NCI-H1436 treated with DMSO at 0.1 percent for 48 hours (cell line): ENCODE measurements around the gene PDE6H.

ENCODE experiments used
- DNase-seq: peaks from one replicate; lab custom pipeline; 2025; lab: John Stamatoyannopoulos, UW

PDE6H gene

GRCh38 chr12:14951851-14952250 is 21.0 kb upstream of the PDE6H start:
- no peak for DNase-seq

DNA sequence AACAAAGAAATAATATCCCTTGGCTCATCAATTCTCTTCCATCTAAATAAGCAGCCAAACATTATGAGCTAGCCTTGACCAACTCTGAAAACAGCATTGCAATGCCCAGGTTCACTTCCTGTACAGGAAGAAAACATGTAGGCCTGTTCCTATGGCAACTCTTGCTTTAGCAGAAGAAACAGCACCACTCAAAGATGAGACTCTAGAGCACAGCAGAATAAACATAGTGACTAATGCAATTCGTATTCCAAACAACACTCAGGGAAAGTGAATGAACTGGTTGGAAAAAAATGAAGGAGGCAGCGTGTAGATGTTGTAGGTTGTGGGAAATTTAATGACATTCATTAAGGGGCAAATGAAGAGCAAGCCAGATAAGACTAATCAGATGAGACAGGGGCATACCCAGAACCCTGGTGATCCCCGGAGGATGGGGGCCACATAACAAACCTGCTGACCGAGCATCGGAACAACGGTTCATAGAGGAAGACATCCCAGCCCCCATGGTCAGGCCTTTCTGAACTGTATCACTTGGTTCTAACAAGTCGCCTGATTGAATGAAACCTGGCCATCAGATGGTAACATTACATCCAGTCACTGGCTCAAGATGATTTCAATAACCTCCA is 20.4 kb upstream of the PDE6H start:
- no peak for DNase-seq

- no peak for DNase-seq
Measured at GRCh38 chr12:14953752-14954151, 19.1 kb upstream of the PDE6H start.

DNA sequence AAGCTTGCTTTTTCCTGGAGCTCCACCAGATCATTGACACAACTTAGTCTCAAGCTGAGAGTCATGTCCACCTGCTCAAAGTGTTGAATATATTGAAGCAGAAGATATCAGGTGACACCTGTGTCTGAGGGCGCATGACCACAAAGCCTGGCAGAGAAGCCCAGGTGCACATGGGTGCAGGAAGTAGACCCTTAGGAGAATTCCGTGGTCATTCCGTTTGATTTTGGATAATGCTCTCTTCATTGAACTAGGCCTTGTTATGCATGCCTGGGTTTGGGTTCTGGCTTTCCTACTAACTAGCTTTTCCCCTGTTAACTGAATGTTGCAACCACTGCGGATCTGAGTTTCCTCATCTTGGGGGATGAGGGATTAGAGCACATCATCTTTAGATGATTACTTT is 18.6 kb upstream of the PDE6H start:
- DNase-seq, result no peak

- DNase-seq, result no peak
Measured at GRCh38 chr12:14956024-14956891, 16.6 kb upstream of the PDE6H start.

- no peak for DNase-seq
Measured at GRCh38 chr12:14956905-14957304, 15.9 kb upstream of the PDE6H start.

DNA sequence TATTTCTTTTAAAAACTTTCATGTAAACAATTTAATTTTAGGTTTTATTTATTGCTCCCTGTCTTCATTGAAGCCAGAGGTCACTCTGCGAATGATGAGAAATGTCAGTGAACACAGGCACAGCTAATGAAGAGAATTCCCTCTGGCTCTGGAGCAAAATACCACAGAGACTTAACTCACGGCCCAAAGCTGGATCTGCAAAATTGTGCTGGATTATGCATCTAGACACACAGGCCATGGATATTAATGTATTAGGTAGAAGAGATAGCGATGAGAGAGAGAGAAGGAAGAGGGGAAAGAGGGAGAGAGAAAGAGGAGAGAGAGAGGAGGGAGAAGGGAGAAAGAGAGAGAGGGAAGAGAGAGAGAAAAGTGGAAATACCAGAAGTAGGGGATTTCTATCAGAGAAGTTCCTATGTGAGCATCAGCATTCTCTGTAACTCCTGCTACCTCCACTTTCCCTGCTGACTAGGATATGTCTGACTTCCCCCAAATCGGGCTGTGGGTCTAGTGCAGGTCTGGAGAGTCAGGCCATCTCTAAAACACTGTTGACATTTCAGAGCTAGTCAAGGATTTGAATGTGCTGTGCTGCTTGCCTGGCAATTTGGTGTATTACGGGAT is 15.2 kb upstream of the PDE6H start:
- no peak for DNase-seq

GRCh38 chr12:14958361-14959125 is 14.3 kb upstream of the PDE6H start:
- DNase-seq, result no peak

- DNase-seq, result no peak
Measured at GRCh38 chr12:14959126-14959440, 13.8 kb upstream of the PDE6H start.

GRCh38 chr12:14959463-14959862 is 13.4 kb upstream of the PDE6H start:
- DNase-seq, result no peak

DNA sequence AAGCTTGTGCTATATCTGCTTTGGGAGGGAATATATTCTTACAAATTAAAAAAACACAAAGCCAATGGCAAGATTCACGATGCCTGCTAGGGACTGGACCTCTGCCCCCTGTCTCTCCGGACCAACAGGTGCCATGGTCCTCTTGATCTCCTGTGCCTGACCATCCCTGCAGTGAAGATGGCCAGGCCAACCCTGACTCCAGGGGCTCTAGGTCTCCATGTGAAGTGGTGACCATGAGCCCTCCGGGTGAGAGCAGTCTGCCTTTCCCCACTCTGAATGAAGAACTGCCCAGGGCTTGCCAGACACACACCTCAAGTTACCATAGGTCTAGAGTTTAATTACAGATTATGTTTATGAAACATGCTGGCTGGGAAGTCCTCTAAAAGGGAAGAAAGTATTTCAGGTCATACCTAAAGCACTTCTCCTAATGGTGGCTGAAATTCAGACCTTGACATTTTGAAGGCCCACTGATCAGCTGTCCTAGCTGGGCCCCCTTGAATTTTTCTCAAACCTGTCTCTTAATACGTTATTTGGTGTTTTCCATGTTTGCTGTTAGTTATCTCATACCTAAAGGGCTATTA is 12.8 kb upstream of the PDE6H start:
- no peak for DNase-seq

DNA sequence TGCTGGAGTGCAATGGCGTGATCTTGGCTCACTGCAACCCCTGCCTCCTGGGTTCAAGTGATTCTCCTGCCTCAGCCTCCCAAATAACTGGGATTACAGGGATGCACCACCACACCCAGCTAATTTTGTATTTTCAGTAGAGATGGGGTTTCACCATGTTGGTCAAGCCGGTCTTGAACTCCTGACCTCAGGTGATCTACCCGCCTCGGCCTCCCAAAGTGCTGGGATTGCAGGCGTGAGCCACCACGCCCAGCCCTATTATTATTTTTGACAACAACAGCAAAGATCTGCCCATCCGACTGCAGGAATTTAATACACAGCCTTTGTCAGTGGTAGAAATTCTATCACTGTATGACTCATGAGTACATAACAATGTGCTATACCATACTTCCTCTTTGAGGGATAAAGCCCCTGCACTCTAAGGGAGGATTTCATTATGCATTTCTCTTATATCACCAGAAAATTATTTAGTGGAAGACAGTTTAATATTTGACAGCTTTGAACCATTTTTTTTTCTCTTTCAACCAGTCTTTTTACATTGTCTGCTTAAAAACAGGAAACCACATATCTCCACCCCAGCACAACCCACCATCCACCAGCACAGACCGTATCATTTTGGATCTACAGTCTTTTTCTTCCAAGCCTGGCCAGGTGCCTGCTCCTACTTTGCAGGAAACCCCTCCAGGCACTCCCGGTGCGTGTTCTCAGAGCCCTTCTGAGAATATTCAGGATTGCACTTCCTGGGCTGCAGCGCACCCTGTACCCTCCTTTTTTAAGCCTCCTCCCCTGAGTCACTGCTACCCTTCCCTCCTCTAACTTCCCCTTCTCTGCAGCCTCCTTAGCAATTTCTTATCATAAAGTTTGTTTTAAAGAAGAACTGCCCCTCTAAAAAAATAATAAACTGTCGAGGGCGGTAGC is 12.0 kb upstream of the PDE6H start:
- DNase-seq, result no peak

DNA sequence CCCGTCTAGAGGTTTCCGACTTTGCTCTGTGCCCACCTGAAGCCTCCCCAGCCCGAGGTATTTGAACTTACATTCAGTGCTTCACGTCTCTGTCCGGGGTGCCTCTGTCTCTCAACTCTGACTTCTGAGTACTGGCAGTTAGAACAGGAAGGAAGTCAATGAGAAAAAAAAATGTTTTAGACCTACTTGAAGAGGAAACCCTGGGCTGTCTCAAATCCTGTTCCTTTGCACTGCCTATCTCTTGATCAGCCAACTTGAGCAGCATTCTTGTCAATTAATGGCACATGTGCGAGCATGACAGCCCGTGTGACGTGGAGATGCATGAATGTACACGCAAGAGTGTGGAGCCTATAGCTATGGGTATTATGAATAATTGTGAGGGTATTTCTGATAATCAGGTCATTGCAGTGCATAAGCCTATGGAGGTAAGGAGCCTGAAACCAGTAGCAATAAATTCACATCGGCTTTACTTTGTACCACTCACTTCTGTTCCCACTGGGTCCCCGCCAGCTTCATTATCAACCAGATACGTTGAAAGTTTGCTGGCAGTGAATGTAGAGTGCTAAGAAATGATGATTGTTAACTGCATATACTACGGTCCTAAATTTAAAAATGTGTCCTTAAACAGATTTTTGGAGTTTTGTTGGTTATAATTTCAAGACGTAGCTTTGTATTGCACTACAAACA is 11.2 kb upstream of the PDE6H start, which contains the start of gene ARHGDIB:
TSS of gene ARHGDIB (minus strand) at position 136 of the 687 bp plus-strand sequence. CDS start 10,889 bp downstream, outside the sequence.
- DNase-seq, result no peak

DNA sequence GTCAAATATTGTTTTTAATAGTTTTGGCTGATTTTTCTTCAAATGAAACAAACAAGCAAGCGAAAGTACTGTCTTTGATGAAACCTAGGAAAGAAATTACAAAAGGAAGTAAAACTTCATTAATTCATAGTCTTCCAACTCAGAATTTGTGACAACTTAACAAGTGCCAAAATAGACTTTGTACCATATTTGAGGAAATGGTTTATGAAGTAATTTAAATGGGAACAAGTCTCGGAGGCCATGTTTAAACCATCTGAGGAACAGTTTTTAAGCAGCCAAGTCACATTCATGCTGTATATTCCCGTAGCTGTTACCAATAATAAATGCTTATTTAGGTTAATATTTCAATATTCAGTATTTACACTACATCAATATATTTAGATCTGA is 10.7 kb upstream of the PDE6H start:
- no peak for DNase-seq

DNA sequence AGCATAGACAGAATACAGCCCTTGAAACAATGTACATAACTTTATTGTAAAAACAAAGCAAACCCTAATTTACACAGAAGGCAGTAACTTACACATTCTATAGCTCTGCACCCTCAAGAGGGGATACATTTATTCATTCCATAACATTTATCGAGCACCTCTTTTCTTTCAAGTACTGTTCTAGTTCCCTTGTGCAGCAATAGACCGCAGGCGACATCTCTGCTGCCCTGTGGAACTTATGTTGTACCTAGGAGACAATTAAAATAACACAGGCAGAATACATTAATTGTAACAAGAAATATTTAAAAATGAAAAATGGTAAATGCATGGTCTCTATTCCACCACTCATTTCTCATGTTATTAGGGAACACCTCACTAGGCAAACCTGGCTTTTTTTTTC is 10.0 kb upstream of the PDE6H start:
- no peak for DNase-seq

- DNase-seq, result no peak
Measured at GRCh38 chr12:14963520-14963919, 9.3 kb upstream of the PDE6H start.

GRCh38 chr12:14964406-14964805 is 8.4 kb upstream of the PDE6H start:
- DNase-seq, result no peak

DNA sequence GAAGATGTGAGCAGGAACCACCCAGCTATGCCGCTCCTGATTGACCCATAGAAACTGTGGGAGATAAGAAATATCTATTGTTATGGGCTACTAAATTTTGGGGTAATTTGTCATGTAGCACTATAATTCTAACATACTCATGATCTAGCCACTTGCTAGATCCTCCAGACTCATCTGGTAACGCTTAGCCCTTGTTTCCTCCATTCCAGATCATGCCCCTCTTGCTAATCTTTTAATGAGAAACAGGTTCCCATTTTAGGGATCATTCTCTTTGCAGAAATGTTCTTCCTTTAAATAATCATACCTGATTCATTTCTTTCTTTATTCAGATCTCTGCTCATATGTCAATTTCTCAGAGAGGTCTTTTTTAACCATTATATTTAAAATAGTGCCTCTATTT is 7.6 kb upstream of the PDE6H start:
- DNase-seq, result no peak

DNA sequence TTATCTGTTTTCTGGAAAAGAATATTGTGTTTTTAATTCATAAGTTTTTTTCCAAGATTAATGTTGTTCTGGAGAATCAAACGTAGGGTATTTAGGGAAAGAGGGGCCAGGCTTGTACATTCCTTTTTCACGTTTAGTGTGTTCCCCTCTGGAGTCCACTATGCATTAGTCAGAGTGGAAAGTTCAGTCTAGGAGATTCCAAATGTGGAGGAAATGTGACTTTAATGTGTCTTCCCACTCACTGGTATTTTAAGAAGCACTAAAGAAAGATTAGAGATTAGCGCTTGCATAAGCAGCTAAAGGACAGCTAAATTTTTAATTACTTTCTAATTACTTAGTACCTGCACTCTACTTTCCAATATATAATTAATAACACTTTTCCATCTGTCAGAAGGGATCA is 4.4 kb upstream of the PDE6H start:
- no peak for DNase-seq

- DNase-seq, result no peak
Measured at GRCh38 chr12:14970473-14970872, 2.4 kb upstream of the PDE6H start.
